Neutrophil (primary cell): ENCODE data around the gene SYT2.
A peak's percentile ranks its signal among the peaks of the same experiment; 100 is the strongest.
"Not testable (repeated sequence)": the region's sequence is repeated elsewhere in the genome, so short reads cannot be mapped to it uniquely, and the experiment has no call there.

Experiments used
- H3K27ac ChIP-seq: fragments of 200-600 bp; sonication (generic); 2 replicates; pipeline ENCODE4 v1.5.1; 2016; ENCODE audit warnings: mild to moderate bottlenecking, moderate library complexity
- H3K27me3 ChIP-seq: fragments of 200-600 bp; sonication (generic); 2 replicates; pipeline ENCODE4 v1.6.0; 2016; ENCODE audit warnings: mild to moderate bottlenecking
- H3K36me3 ChIP-seq: fragments of 200-600 bp; sonication (generic); 2 replicates; pipeline ENCODE4 v1.5.1; 2017
- H3K4me1 ChIP-seq, 2 experiments: fragments of 200-600 bp in 1 of 2; sonication (generic) in 1 of 2; 1 replicate in 1 of 2; 2 replicates in 1 of 2; pipeline versions ENCODE4 v1.5.1 to v1.6.1; 2013 to 2016; ENCODE audit warnings: low read depth in 1 of 2, low read length in 1 of 2, mild to moderate bottlenecking in 1 of 2, moderate library complexity in 1 of 2; ENCODE audit not compliant: control insufficient read depth in 1 of 2, insufficient read depth in 1 of 2
- H3K4me3 ChIP-seq, 2 experiments: fragments of 200-600 bp in 1 of 2; sonication (generic) in 1 of 2; 1 replicate in 1 of 2; 2 replicates in 1 of 2; pipeline ENCODE4 v1.5.1; 2013 to 2016; ENCODE audit warnings: low read depth in 1 of 2, low read length in 1 of 2, mild to moderate bottlenecking in 1 of 2, moderate library complexity in 1 of 2
- H3K9me3 ChIP-seq: fragments of 200-600 bp; sonication (generic); 2 replicates; pipeline ENCODE4 v1.5.1; 2016
- TF ChIP-seq, protein P1 (sequence below): fragments of 200-600 bp; sonication (generic); IDR thresholded peaks from 2 replicates; pipeline ENCODE4 v1.5.1; 2016; ENCODE audit warnings: antibody characterized with exemption

SYT2 gene

DNA sequence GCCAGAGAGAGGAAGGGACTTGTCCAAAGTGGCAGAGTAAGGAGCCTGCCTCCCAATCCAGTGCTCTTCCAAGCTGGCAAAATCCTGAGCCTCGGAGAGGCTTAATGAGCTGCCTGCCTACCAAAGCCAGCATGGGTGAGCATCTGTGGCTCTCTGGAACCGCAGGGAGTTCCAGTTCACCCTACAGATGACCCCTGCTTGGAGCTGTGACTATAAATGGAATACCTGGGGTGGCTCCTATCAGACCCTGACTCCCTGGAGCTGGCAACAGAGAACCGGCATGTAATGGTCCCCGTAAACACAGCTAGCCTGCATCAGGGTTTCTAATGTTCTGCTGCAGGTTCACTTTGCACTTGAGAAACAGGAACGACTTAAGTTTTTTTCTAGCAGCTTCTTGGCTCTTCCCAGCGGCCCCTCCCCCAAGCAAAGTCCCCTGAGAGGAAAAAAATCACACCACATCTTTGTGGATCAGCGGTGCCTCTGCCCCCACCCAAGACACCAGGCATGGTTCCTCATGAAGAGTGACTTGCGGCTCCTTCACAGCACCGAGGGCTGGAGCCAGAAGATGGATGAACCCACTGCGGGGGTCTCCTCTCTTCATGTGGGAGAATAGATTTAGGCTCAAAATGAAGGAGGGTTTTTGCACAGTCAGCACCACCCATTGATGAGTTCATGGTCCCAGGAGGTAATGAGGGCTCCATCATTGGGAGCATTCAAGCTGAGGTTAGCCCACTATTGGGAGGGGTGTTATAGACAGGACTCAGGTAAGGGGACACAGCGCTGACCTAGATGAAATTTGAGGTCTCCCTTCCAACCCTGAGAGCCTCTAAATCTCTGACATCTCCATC is 79.0 kb downstream of the SYT2 start:
- H3K36me3 ChIP-seq = no peaks in the 10 kb centered on the region
- TF ChIP-seq, protein P1, sequence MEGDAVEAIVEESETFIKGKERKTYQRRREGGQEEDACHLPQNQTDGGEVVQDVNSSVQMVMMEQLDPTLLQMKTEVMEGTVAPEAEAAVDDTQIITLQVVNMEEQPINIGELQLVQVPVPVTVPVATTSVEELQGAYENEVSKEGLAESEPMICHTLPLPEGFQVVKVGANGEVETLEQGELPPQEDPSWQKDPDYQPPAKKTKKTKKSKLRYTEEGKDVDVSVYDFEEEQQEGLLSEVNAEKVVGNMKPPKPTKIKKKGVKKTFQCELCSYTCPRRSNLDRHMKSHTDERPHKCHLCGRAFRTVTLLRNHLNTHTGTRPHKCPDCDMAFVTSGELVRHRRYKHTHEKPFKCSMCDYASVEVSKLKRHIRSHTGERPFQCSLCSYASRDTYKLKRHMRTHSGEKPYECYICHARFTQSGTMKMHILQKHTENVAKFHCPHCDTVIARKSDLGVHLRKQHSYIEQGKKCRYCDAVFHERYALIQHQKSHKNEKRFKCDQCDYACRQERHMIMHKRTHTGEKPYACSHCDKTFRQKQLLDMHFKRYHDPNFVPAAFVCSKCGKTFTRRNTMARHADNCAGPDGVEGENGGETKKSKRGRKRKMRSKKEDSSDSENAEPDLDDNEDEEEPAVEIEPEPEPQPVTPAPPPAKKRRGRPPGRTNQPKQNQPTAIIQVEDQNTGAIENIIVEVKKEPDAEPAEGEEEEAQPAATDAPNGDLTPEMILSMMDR = no peak
- peaks cover 19 to 51% of the 10 kb centered on the region in 2 experiments for H3K4me1 ChIP-seq
- no peak overlapping the region for H3K4me3 ChIP-seq
- H3K9me3 ChIP-seq = no peaks in the 10 kb centered on the region
- no peak overlapping the region for H3K27ac ChIP-seq
- peaks cover 78% of the 10 kb centered on the region for H3K27me3 ChIP-seq

DNA sequence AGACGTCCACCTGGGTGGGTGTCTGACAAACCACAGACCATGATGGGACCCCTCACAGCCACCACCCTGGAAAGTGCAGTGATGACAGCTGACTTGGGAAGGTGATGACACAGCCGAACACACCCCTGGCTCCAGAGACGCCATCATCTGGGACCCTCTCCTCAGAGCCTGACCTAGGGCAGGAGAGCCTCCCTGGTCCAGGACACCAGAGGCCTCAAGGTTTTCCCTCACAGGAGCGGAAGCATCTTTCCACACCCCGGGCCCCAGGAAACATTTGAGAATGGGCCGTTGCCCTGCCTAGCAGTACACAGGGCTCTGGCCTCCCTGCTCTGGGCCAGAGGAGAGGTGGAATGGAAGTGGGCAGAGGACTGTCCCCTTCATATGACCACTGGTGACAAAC is 79.7 kb downstream of the SYT2 start:
- H3K27ac ChIP-seq = no peak overlapping the region
- H3K9me3 ChIP-seq = no peaks in the 10 kb centered on the region
- no peaks in the 10 kb centered on the region for H3K36me3 ChIP-seq
- H3K27me3 ChIP-seq = peaks cover 78% of the 10 kb centered on the region
- H3K4me1 ChIP-seq = peaks cover 19 to 57% of the 10 kb centered on the region in 2 experiments
- H3K4me3 ChIP-seq = no peak overlapping the region
- TF ChIP-seq, protein P1 = no peak

DNA sequence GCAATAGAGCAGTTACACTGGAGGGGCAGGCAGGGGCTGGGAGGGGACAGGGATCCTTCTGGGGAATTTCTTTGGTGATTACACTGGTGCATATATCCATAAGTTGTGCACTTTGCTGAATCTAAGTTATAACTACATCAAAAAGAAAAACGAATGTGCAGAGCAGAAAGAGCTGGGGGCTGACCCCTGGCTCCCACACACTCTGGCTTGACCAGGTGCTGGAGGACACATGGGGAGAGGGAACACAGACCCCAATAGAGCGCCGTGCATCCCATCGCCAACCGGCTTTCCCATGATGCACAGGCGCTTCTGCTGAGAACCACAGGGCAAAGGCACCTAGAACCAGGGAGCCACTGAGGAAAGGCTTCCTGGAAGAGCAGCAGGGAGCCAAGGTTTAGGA is 80.2 kb downstream of the SYT2 start:
- H3K4me3 ChIP-seq = peak overlapping the region in 1 of 2 experiments; percentile 26
- peaks cover 19 to 61% of the 10 kb centered on the region in 2 experiments for H3K4me1 ChIP-seq
- H3K27me3 ChIP-seq = peaks cover 78% of the 10 kb centered on the region
- H3K9me3 ChIP-seq, H3K27ac ChIP-seq, H3K36me3 ChIP-seq: not testable (repeated sequence)

DNA sequence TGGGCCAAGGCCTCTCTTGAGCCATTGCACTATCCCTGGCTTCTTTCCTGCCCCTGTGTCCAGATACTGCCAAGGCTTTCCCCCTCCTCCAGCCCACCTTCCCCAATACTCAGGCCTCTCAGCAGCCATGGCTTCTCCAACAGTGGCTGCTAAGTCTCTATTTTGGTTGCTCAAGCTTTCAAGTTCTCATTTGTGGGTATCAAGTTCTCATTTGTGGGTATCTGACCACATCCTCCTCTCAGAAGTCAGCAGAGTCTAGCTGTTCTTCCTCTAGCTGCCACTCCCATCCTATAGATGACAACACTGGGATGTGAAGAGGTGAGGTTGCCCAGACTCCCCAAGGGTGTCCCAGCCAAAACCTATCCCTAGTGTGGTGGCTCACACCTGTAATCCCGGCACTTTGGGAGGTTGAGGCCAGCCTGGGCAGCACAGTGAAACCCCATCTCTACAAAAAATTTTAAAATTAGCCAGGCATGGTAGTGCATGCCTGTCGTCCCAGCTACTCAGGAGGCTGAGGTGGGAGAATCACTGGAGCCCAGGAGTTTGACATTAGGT is 80.9 kb downstream of the SYT2 start:
- H3K9me3 ChIP-seq, H3K36me3 ChIP-seq: not testable (repeated sequence)
- peaks cover 75% of the 10 kb centered on the region for H3K27me3 ChIP-seq
- peak overlapping the region in 1 of 2 experiments; percentile 26 for H3K4me3 ChIP-seq
- H3K27ac ChIP-seq = peak overlapping the region; percentile 24
- peaks cover 19 to 69% of the 10 kb centered on the region in 2 experiments for H3K4me1 ChIP-seq

DNA sequence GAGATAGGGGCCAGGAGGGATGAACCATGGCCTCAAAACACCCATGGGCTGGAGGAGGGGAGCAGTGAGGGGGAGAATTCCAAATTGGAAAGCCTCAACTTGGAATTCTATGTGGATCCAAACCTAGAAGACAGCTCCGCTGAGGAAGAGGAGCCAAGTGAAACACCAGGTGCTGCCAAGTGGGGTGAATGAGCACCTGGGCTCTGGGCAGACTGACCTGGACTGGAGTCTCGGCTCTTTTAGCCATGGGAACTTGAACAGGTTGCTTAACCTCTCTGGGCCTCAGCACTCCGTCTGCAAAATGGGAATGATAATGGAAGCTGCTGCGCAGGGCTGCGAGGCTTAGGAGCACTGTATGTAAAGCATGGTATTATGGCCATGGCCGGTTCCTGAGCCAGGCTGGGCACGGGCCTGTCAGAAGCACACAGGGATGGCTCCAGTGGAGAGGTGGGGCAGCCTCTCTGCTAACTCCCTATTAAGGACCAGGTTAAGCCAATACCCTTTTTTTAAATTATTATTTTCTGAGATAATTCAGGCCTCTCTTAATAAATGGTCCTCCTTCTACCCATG is 81.5 kb downstream of the SYT2 start:
- Histone ChIP-seq H3K9me3 (no peaks in the 10 kb centered on the region), H3K4me3 (peak overlapping the region in 1 of 2 experiments; percentile 26), H3K27me3 (peaks cover 75% of the 10 kb centered on the region), H3K27ac (peak overlapping the region; percentile 24), H3K4me1 (peaks cover 19 to 69% of the 10 kb centered on the region in 2 experiments), H3K36me3 (no peaks in the 10 kb centered on the region)
- TF ChIP-seq, protein P1 = no peak

DNA sequence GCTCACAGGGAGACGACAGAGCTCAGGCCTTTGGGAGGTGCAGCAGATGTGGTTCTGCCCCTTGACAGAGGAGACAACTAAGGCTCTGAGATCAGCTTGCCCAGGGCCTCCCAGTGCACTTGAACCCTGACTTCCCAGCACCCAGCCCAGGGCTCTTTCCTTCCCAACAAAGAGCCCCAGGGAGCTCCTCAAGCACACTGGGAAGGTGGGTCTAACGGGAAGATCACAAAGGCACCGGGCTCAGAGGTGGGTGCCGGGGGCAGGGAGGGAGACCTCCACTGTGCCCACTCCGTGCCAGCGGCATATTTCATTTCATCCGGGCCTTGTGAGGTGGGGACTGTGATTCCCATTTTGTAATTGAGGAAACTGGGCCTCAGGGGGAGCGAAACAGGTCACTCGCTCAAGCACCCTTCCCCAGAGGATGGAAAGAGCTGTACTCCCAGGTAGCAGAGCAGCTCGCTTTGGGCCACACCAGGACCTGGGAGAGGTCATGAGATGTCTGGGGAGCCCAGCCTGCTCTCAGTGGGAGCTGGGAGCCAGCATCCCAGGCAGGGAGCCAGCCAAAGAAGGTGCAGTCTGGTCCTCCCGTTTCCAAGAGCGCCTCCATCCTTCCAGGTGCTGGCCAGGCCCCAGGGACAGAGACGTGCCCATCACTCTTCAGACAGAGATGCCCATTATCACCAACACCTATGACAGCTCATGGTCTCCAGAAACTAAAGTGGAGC is 82.3 kb downstream of the SYT2 start:
- Histone ChIP-seq H3K27me3 (peaks cover 75% of the 10 kb centered on the region), H3K4me1 (peaks cover 19 to 72% of the 10 kb centered on the region in 2 experiments), H3K9me3 (no peaks in the 10 kb centered on the region), H3K4me3 (no peak overlapping the region), H3K36me3 (no peaks in the 10 kb centered on the region), H3K27ac (no peak overlapping the region)
- TF ChIP-seq, protein P1 = no peak

DNA sequence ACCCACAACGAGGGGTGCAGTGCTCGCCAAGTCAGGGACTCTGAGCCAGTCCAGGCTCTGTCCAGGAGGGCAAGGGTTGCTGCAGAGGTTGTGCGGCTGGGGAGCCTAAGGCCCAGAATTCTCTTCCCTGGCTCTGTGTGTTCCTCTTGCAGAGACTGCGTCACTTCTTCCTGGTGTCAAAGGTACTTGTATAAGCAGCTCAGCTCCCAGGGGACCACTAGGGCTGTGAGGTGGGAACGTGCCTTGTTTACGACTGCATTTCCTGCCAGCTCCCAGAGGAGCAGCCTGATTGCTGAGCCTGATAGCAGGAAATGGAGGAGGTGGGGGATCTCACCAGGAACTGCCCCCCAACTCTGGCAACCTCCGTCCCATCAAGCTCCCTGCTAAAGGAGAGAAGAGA is 83.2 kb downstream of the SYT2 start:
- H3K4me3 ChIP-seq, H3K9me3 ChIP-seq, H3K27ac ChIP-seq, H3K36me3 ChIP-seq: not testable (repeated sequence)
- peaks cover 19 to 72% of the 10 kb centered on the region in 2 experiments for H3K4me1 ChIP-seq
- peaks cover 75% of the 10 kb centered on the region for H3K27me3 ChIP-seq
